Measurements from ENCODE around the gene LRRC2. TPM values are rescaled to one million over a fixed set of nuclear protein-coding genes. Genes with fewer than 3 reads are reported as not detected.

The LRRC2 gene
- polyA plus RNA-seq, 4 donors: 0.22 to 0.66 (median 0.61) TPM; not detected in 1

DNA sequence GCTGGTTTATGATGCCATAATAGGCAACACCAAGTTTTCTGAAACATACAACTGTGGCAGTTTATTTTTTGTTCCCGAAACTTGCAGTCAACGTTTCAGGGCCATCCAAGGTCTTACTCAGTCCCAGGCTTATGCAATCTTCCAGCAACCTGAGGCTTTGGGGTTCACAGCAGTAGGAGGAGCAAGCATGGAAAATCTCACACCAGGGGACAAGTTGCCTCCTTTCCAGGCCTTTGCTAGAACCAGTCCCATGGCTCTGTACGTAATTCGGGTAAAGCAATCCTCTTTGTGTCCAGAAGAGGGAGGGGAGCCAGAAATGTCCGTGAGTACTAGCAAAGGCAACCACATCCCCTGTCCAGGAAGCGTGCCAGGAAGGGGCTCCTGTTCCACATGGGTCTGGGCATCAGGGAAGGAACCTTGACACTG is 41.5 kb upstream of the LRRC2 start:
- Histone ChIP-seq H3K36me3 (ENCODE audit: control insufficient read depth in 3 of 3, insufficient read depth in 2 of 3, low read depth in 1 of 3, low read length in 3 of 3) (no peaks in the 10 kb centered on the region), H3K27ac (ENCODE audit: low read depth in 1 of 3, low read length in 2 of 3) (no peak overlapping the region), H3K4me3 (ENCODE audit: low read depth in 1 of 3, low read length in 3 of 3) (no peak overlapping the region), H3K4me1 (ENCODE audit: control insufficient read depth in 3 of 3, insufficient read depth in 2 of 3, low read depth in 1 of 3, low read length in 2 of 3) (no peaks in the 10 kb centered on the region), H3K9me3 (ENCODE audit: control insufficient read depth in 2 of 2, insufficient read depth in 1 of 2, low read depth in 1 of 2, low read length in 1 of 2) (no peaks in the 10 kb centered on the region), H3K27me3 (ENCODE audit: control insufficient read depth in 3 of 3, insufficient read depth in 3 of 3, low read length in 3 of 3) (peaks cover 0 to 7% (median 0%) of the 10 kb centered on the region in 3 donors)
- WGBS, 3 donors: 75 to 87% (median 84%) methylated on average over 6 of the region's 6 CpGs
- FAIRE-seq: no peak
- no peak for DNase-seq

DNA sequence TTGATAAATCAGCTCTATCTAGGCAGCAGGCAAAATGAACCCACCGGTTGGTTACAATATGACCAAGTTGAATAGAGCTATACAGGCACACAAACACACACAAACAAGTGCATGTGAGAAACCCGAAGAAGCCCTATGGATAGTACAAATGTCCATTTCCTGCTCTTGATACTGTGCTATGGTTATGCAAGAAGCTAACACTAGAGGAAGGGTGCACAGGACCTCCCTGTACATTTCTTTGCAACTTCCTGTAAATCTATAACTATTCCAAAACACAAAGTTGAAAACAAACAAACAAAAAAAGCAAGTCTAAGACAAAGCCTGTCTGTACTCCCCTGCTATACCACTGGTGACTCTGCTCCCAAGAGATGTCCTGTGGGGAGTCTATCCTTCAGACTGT is 38.0 kb upstream of the LRRC2 start:
- DNase-seq: no peak
- Histone ChIP-seq H3K27ac (ENCODE audit: low read depth in 1 of 3, low read length in 2 of 3) (no peak overlapping the region), H3K4me1 (ENCODE audit: control insufficient read depth in 3 of 3, insufficient read depth in 2 of 3, low read depth in 1 of 3, low read length in 2 of 3) (no peaks in the 10 kb centered on the region), H3K36me3 (ENCODE audit: control insufficient read depth in 3 of 3, insufficient read depth in 2 of 3, low read depth in 1 of 3, low read length in 3 of 3) (no peaks in the 10 kb centered on the region), H3K4me3 (ENCODE audit: low read depth in 1 of 3, low read length in 3 of 3) (no peak overlapping the region), H3K9me3 (ENCODE audit: control insufficient read depth in 2 of 2, insufficient read depth in 1 of 2, low read depth in 1 of 2, low read length in 1 of 2) (no peaks in the 10 kb centered on the region), H3K27me3 (ENCODE audit: control insufficient read depth in 3 of 3, insufficient read depth in 3 of 3, low read length in 3 of 3) (peaks cover 0 to 15% (median 0%) of the 10 kb centered on the region in 3 donors)
- no peak for FAIRE-seq
- 79 to 93% (median 88%) methylated on average over 2 of the region's 2 CpGs for WGBS, 3 donors

GRCh38 chr3:46603446-46604046 is 37.4 kb upstream of the LRRC2 start:
- no peaks in the 10 kb centered on the region for H3K36me3 ChIP-seq (ENCODE audit: control insufficient read depth in 3 of 3, insufficient read depth in 2 of 3, low read depth in 1 of 3, low read length in 3 of 3)
- no peak overlapping the region for H3K4me3 ChIP-seq (ENCODE audit: low read depth in 1 of 3, low read length in 3 of 3)
- peaks cover 0 to 20% (median 0%) of the 10 kb centered on the region in 3 donors for H3K27me3 ChIP-seq (ENCODE audit: control insufficient read depth in 3 of 3, insufficient read depth in 3 of 3, low read length in 3 of 3)
- FAIRE-seq (no peak), DNase-seq (no peak)
- 32 to 40% (median 36%) methylated on average over 1 of the region's 1 CpG for WGBS, 3 donors
- no peaks in the 10 kb centered on the region for H3K4me1 ChIP-seq (ENCODE audit: control insufficient read depth in 3 of 3, insufficient read depth in 2 of 3, low read depth in 1 of 3, low read length in 2 of 3)
- no peaks in the 10 kb centered on the region for H3K9me3 ChIP-seq (ENCODE audit: control insufficient read depth in 2 of 2, insufficient read depth in 1 of 2, low read depth in 1 of 2, low read length in 1 of 2)
- H3K27ac ChIP-seq (ENCODE audit: low read depth in 1 of 3, low read length in 2 of 3): no peak overlapping the region

- no peaks in the 10 kb centered on the region for H3K36me3 ChIP-seq (ENCODE audit: control insufficient read depth in 3 of 3, insufficient read depth in 2 of 3, low read depth in 1 of 3, low read length in 3 of 3)
- H3K27me3 ChIP-seq (ENCODE audit: control insufficient read depth in 3 of 3, insufficient read depth in 3 of 3, low read length in 3 of 3): peaks cover 0 to 13% (median 0%) of the 10 kb centered on the region in 3 donors
- no peaks in the 10 kb centered on the region for H3K9me3 ChIP-seq (ENCODE audit: control insufficient read depth in 2 of 2, insufficient read depth in 1 of 2, low read depth in 1 of 2, low read length in 1 of 2)
- no peak overlapping the region for H3K4me3 ChIP-seq (ENCODE audit: low read depth in 1 of 3, low read length in 3 of 3)
- DNase-seq (no peak), FAIRE-seq (no peak)
- no peak overlapping the region for H3K27ac ChIP-seq (ENCODE audit: low read depth in 1 of 3, low read length in 2 of 3)
- no peaks in the 10 kb centered on the region for H3K4me1 ChIP-seq (ENCODE audit: control insufficient read depth in 3 of 3, insufficient read depth in 2 of 3, low read depth in 1 of 3, low read length in 2 of 3)
- 79 to 85% (median 84%) methylated on average over 5 of the region's 5 CpGs for WGBS, 3 donors
Measured at GRCh38 chr3:46599590-46599989, 33.5 kb upstream of the LRRC2 start.

GRCh38 chr3:46595819-46596314 is 29.8 kb upstream of the LRRC2 start:
- WGBS, 3 donors: 84 to 89% (median 85%) methylated on average over 8 of the region's 8 CpGs
- Histone ChIP-seq H3K27me3 (ENCODE audit: control insufficient read depth in 3 of 3, insufficient read depth in 3 of 3, low read length in 3 of 3) (peaks cover 0 to 19% (median 0%) of the 10 kb centered on the region in 3 donors), H3K27ac (ENCODE audit: low read depth in 1 of 3, low read length in 2 of 3) (no peak overlapping the region), H3K4me3 (ENCODE audit: low read depth in 1 of 3, low read length in 3 of 3) (no peak overlapping the region), H3K9me3 (ENCODE audit: control insufficient read depth in 2 of 2, insufficient read depth in 1 of 2, low read depth in 1 of 2, low read length in 1 of 2) (no peaks in the 10 kb centered on the region), H3K4me1 (ENCODE audit: control insufficient read depth in 3 of 3, insufficient read depth in 2 of 3, low read depth in 1 of 3, low read length in 2 of 3) (no peaks in the 10 kb centered on the region), H3K36me3 (ENCODE audit: control insufficient read depth in 3 of 3, insufficient read depth in 2 of 3, low read depth in 1 of 3, low read length in 3 of 3) (no peaks in the 10 kb centered on the region)
- no peak for FAIRE-seq
- no peak for DNase-seq

GRCh38 chr3:46594723-46595122 is 28.6 kb upstream of the LRRC2 start:
- DNase-seq: no peak
- Histone ChIP-seq H3K27me3 (ENCODE audit: control insufficient read depth in 3 of 3, insufficient read depth in 3 of 3, low read length in 3 of 3) (peaks cover 0 to 16% (median 0%) of the 10 kb centered on the region in 3 donors), H3K36me3 (ENCODE audit: control insufficient read depth in 3 of 3, insufficient read depth in 2 of 3, low read depth in 1 of 3, low read length in 3 of 3) (no peaks in the 10 kb centered on the region), H3K4me1 (ENCODE audit: control insufficient read depth in 3 of 3, insufficient read depth in 2 of 3, low read depth in 1 of 3, low read length in 2 of 3) (no peaks in the 10 kb centered on the region), H3K9me3 (ENCODE audit: control insufficient read depth in 2 of 2, insufficient read depth in 1 of 2, low read depth in 1 of 2, low read length in 1 of 2) (no peaks in the 10 kb centered on the region), H3K4me3 (ENCODE audit: low read depth in 1 of 3, low read length in 3 of 3) (no peak overlapping the region), H3K27ac (ENCODE audit: low read depth in 1 of 3, low read length in 2 of 3) (no peak overlapping the region)
- FAIRE-seq: no peak
- 83 to 89% (median 86%) methylated on average over 4 of the region's 4 CpGs for WGBS, 3 donors

DNA sequence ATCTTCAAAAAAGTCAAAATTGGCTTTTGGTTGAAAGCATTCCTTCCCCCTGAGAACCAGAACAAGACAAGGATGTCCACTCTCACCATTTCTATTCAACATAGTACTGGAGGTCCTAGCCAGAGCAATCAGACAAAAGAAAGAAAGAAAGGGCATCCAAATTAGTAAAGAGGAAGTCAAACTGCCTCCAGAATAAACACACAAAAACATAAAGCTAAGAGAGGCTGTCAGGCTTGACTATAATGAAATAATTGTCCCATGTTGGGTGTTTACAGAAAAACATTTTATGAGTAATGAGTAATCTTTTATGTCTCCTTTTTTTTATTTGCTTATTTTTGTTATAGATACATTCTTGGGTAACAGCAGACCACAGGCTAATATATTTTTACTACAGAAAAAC is 27.9 kb upstream of the LRRC2 start:
- no peak overlapping the region for H3K4me3 ChIP-seq (ENCODE audit: low read depth in 1 of 3, low read length in 3 of 3)
- no peaks in the 10 kb centered on the region for H3K4me1 ChIP-seq (ENCODE audit: control insufficient read depth in 3 of 3, insufficient read depth in 2 of 3, low read depth in 1 of 3, low read length in 2 of 3)
- peaks cover 0 to 9% (median 0%) of the 10 kb centered on the region in 3 donors for H3K27me3 ChIP-seq (ENCODE audit: control insufficient read depth in 3 of 3, insufficient read depth in 3 of 3, low read length in 3 of 3)
- FAIRE-seq: no peak
- H3K9me3 ChIP-seq (ENCODE audit: control insufficient read depth in 2 of 2, insufficient read depth in 1 of 2, low read depth in 1 of 2, low read length in 1 of 2): no peaks in the 10 kb centered on the region
- H3K27ac ChIP-seq (ENCODE audit: low read depth in 1 of 3, low read length in 2 of 3): no peak overlapping the region
- no peaks in the 10 kb centered on the region for H3K36me3 ChIP-seq (ENCODE audit: control insufficient read depth in 3 of 3, insufficient read depth in 2 of 3, low read depth in 1 of 3, low read length in 3 of 3)
- no peak for DNase-seq

DNA sequence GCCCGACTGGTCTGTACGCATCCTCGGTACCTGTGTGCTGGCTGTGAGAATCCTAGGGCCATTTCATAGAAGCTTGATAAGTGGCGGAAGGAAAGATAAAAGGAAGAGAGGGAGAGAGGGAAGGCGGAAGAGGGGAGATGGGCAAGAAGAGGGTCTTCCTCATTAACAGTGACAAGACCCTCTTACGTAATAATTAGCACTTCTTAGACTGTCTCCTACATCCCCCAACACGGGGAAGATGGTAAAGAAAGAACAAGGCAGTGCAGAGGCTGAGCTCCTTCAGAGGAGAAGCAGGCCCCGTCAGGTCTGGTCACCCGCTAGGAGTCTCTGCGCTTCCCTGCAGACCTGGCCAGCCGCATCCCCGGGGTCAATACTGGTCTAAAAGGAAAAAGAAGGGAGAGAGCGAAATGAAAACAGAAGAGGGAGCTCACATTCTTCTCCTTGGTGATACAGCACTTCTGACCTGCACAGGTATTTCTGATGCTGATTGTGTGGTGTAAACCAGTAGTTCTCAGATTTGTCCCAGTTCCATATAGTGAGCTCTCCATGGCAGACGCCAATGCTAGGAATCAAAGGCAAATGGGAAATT is 27.3 kb upstream of the LRRC2 start:
- no peak for FAIRE-seq
- H3K9me3 ChIP-seq (ENCODE audit: control insufficient read depth in 2 of 2, insufficient read depth in 1 of 2, low read depth in 1 of 2, low read length in 1 of 2): no peaks in the 10 kb centered on the region

More for the DNA sequence above, 27.3 kb upstream of the LRRC2 start:
- Histone ChIP-seq H3K36me3 (ENCODE audit: control insufficient read depth in 3 of 3, insufficient read depth in 2 of 3, low read depth in 1 of 3, low read length in 3 of 3) (no peaks in the 10 kb centered on the region), H3K4me3 (ENCODE audit: low read depth in 1 of 3, low read length in 3 of 3) (no peak overlapping the region), H3K27ac (ENCODE audit: low read depth in 1 of 3, low read length in 2 of 3) (no peak overlapping the region), H3K4me1 (ENCODE audit: control insufficient read depth in 3 of 3, insufficient read depth in 2 of 3, low read depth in 1 of 3, low read length in 2 of 3) (no peaks in the 10 kb centered on the region), H3K27me3 (ENCODE audit: control insufficient read depth in 3 of 3, insufficient read depth in 3 of 3, low read length in 3 of 3) (peaks cover 0 to 6% (median 0%) of the 10 kb centered on the region in 3 donors)
- DNase-seq: no peak
- 86 to 90% (median 89%) methylated on average over 14 of the region's 14 CpGs for WGBS, 3 donors

All from small intestine (tissue), 7 donors.